K562 (cell line): Measurements from ENCODE around the gene SDCBP2. TPM values are rescaled to one million over a fixed set of nuclear protein-coding genes. Genes with fewer than 3 reads are reported as not detected.

Experiments
- ATAC-seq: fragments of 200-7000 bp; cut with Tn5 transposase; 3 replicates; pipeline ENCODE4 v1.9.1; 2020; ENCODE audit warnings: moderate library complexity
- BruUV-seq: library from RNA; stranded (reverse); fragments of 400-500 nt; replicated peaks from 2 replicates; lab custom pipeline; 2021; lab: Mats Ljungman, UMichigan
- CTCF ChIA-PET: fragments of 300-600 bp; formaldehyde crosslinking; extraction: SDS; loops from one replicate; lab custom pipeline; 2021; ENCODE audit warnings: low intra/inter-chr PET ratio; lab: Yijun Ruan, JAX
- POLR2A ChIA-PET: fragments of 300-600, 350-650 bp; sonication (Branson Sonifier 250); formaldehyde crosslinking; extraction: SDS; loops from one replicate; lab custom pipeline; 2021; ENCODE audit warnings: antibody characterized with exemption, inconsistent platforms; lab: Yijun Ruan, JAX
- DNase-seq, 4 experiments: peaks; one replicate each; pipeline versions ENCODE4 v3.0.0 to v3.0.0-alpha.2; 2011 to 2018; ENCODE audit warnings: low spot score in 3 of 4, mixed read lengths in 3 of 4; ENCODE audit errors: extremely low read depth in 1 of 4
- FAIRE-seq: peaks from 2 replicates; lab custom pipeline; 2011; peaks lifted over from hg19 to GRCh38; lab: Jason Lieb, UNC
- H2AFZ ChIP-seq: 2 replicates; pipeline ENCODE4 v1.6.0; 2011; ENCODE audit warnings: low read depth, low read length, control low read depth, inconsistent platforms
- H3K27ac ChIP-seq: fragments of 200-600 bp; 3 replicates; pipeline ENCODE4 v1.8.0; 2011; ENCODE audit warnings: low read depth, mild to moderate bottlenecking, control low read depth, inconsistent platforms, low read length, moderate library complexity, mixed read lengths; ENCODE audit errors: extremely low read depth
- H3K27me3 ChIP-seq, 2 experiments: fragments of 300-600 bp in 1 of 2; 2 replicates in 1 of 2; 3 replicates in 1 of 2; pipeline versions ENCODE4 v1.6.0 to v1.8.0; 2011; ENCODE audit warnings: inconsistent platforms in 2 of 2, low read length in 2 of 2, mild to moderate bottlenecking in 1 of 2, mixed read lengths in 1 of 2, moderate library complexity in 1 of 2; ENCODE audit not compliant: control insufficient read depth in 2 of 2, insufficient read depth in 2 of 2
- H3K36me3 ChIP-seq: fragments of 300-600 bp; 3 replicates; pipeline ENCODE4 v1.8.0; 2011; ENCODE audit warnings: mild to moderate bottlenecking, low read length, inconsistent platforms; ENCODE audit not compliant: control insufficient read depth, insufficient read depth
- H3K4me1 ChIP-seq, 2 experiments: fragments of 200-600 bp in 1 of 2; replicated peaks in 1 of 2; 2 replicates in 1 of 2; 3 replicates in 1 of 2; pipeline versions ENCODE4 v1.5.1 to v1.8.0; 2011; ENCODE audit warnings: inconsistent platforms in 2 of 2, low read length in 2 of 2, mild to moderate bottlenecking in 1 of 2, mixed read lengths in 1 of 2, moderate library complexity in 1 of 2; ENCODE audit not compliant: control insufficient read depth in 2 of 2, insufficient read depth in 2 of 2
- H3K4me2 ChIP-seq: 2 replicates; pipeline ENCODE4 v1.6.1; 2011; ENCODE audit warnings: low read length, control low read depth, inconsistent platforms, mixed read lengths; ENCODE audit not compliant: insufficient read depth
- H3K4me3 ChIP-seq: fragments of 200-600 bp; sonication (generic), shearing (Covaris generic); 2 replicates; pipeline ENCODE4 v1.5.1; 2016; ENCODE audit warnings: control low read depth, inconsistent platforms
- H3K79me2 ChIP-seq: fragments of 200-600 bp; 3 replicates; pipeline ENCODE4 v1.8.0; 2011; ENCODE audit warnings: low read length, inconsistent platforms; ENCODE audit not compliant: control insufficient read depth, insufficient read depth
- H3K9ac ChIP-seq, 2 experiments: 2 replicates each; pipeline versions ENCODE4 v1.6.0 to v1.6.1; 2011; ENCODE audit warnings: low read depth in 2 of 2, low read length in 2 of 2, control low read depth in 1 of 2, inconsistent platforms in 1 of 2, mild to moderate bottlenecking in 1 of 2, mixed read lengths in 1 of 2; ENCODE audit not compliant: insufficient read depth in 1 of 2
- H3K9me1 ChIP-seq: one replicate; pipeline ENCODE4 v1.6.0; 2011; ENCODE audit warnings: inconsistent platforms, mild to moderate bottlenecking, low read length, moderate library complexity; ENCODE audit not compliant: control insufficient read depth, insufficient read depth
- H3K9me3 ChIP-seq: replicated peaks from 2 replicates; pipeline ENCODE4 v1.5.1; 2011; ENCODE audit warnings: low read depth, low read length, inconsistent platforms; ENCODE audit not compliant: control insufficient read depth, insufficient read depth
- H4K20me1 ChIP-seq: replicated peaks from 2 replicates; pipeline ENCODE4 v1.6.1; 2011; ENCODE audit warnings: low read length, inconsistent platforms, mixed read lengths; ENCODE audit not compliant: control insufficient read depth, insufficient read depth
- CHD2 ChIP-seq: IDR thresholded peaks from 2 replicates; pipeline ENCODE4 v1.6.1; 2011; ENCODE audit warnings: low read depth, low read length
- ILK ChIP-seq: fragments of 450-650 bp; IDR thresholded peaks from 2 replicates; pipeline ENCODE4 v1.6.1; 2016; ENCODE audit warnings: missing genetic modification characterization, low read depth, mild to moderate bottlenecking, missing compliant biosample characterization, moderate library complexity, borderline replicate concordance
- NFIC ChIP-seq: fragments of 450-650 bp; IDR thresholded peaks from 2 replicates; pipeline ENCODE4 v1.6.1; 2017; ENCODE audit warnings: mild to moderate bottlenecking, inconsistent platforms
- NFYB ChIP-seq: IDR thresholded peaks from 2 replicates; pipeline ENCODE4 v1.6.1; 2011; ENCODE audit warnings: mild to moderate bottlenecking, moderate library complexity; ENCODE audit not compliant: insufficient read length; ENCODE audit errors: extremely low read depth
- PHF8 ChIP-seq: fragments of 200-600 bp; sonication (generic); IDR thresholded peaks from 2 replicates; pipeline ENCODE4 v1.6.1; 2012; ENCODE audit warnings: mixed run types, mild to moderate bottlenecking, inconsistent platforms, low read length, moderate library complexity, borderline replicate concordance
- TCF7 ChIP-seq: sonication (generic); IDR thresholded peaks from 2 replicates; pipeline ENCODE4 v1.6.1; 2016; ENCODE audit warnings: antibody characterized with exemption, borderline replicate concordance
- ZNF134 ChIP-seq: fragments of 250-450 bp; sonication (Bioruptor Pico); conservative IDR thresholded peaks from 2 replicates; pipeline ENCODE4 v1.4.0; 2020
- ZNF212 ChIP-seq: fragments of 450-650 bp; formaldehyde crosslinking; IDR thresholded peaks from 2 replicates; pipeline ENCODE4 v1.4.0; 2020; ENCODE audit warnings: mild to moderate bottlenecking
- ZNF707 ChIP-seq: fragments of 250-450 bp; sonication (Bioruptor Pico); conservative IDR thresholded peaks from 2 replicates; pipeline ENCODE4 v1.8.0; 2022; ENCODE audit warnings: inconsistent platforms, mild to moderate bottlenecking, moderate library complexity
- WGBS: fragments of 100-300 bp; shearing (Covaris generic); methylation state at CpG from one replicate; pipeline ENCODE4 v1.1.6; 2016; ENCODE audit warnings: low coverage, mixed read lengths; ENCODE audit not compliant: insufficient coverage; ENCODE audit errors: missing lambda C conversion rate; 5-methylcytosine and 5-hydroxymethylcytosine counted together
- in situ Hi-C: fragments of 300-500 bp; cut with MboI; formaldehyde crosslinking; loops from 4 replicates; pipeline ENCODE4 v1.15.0; 2018; ENCODE audit warnings: inconsistent platforms, mixed read lengths
- intact Hi-C: fragments of 100-400 bp; cut with micrococcal nuclease; formaldehyde crosslinking; loops from 2 replicates; pipeline ENCODE4 v1.14.2; 2022
- polyA plus RNA-seq, 8 experiments: library from polyadenylated mRNA; depleted of rRNA in 4 of 8; stranded (reverse) in 5 of 8; unstranded in 3 of 8; fragments of >200 nt; fragmentation: Nextera tagmentation in 2 of 8; fragmentation: Illumina TruSeq in 1 of 8; extraction: Ambion mirVana in 2 of 8; extraction: Trizol in 1 of 8; gene quantifications; 2 replicates each; pipeline versions ENCODE4 v1.2.1 to v1.2.3, GENCODE V29; 2011 to 2014; ENCODE audit warnings: inconsistent platforms in 1 of 8, missing spikeins in 1 of 8
- total RNA-seq, 7 experiments: library from RNA; depleted of rRNA in 6 of 7; stranded (reverse); fragments of >200 nt in 6 of 7; fragmentation: Illumina TruSeq in 2 of 7; extraction: Trizol in 2 of 7; gene quantifications; 2 replicates each; pipeline versions ENCODE4 v1.2.1 to v1.2.3, GENCODE V29; 2011 to 2021; ENCODE audit warnings: low replicate concordance in 1 of 7
- TF ChIP-seq, protein P1 (sequence below): sonication (generic); formaldehyde crosslinking; IDR thresholded peaks from 2 replicates; pipeline ENCODE4 v1.8.1; 2023; ENCODE audit warnings: mild to moderate bottlenecking, missing genetic modification reagents
- TF ChIP-seq, protein P2 (sequence below): fragments of 450-650 bp; formaldehyde crosslinking; IDR thresholded peaks from 2 replicates; pipeline ENCODE4 v1.4.0; 2020; ENCODE audit warnings: mild to moderate bottlenecking, moderate library complexity

Gene SDCBP2
- total and polyA plus RNA-seq, 9 of the 15 experiments (the other 6 are each of a cell fraction or from before 2014, with no cell fraction given), result 0.06 to 1.2 (median 0.80) TPM

GRCh38 chr20:1378735-1379125 is 49.8 kb upstream of the SDCBP2 start:
- TF ChIP-seq ZNF707 (CRISPR knock-in tag), result no peak
- no peak for TF ChIP-seq ZNF134 (CRISPR knock-in tag)
- TF ChIP-seq PHF8, result no peak
- no peak for TF ChIP-seq ILK (tag)
- TF ChIP-seq NFIC, result no peak
- TF ChIP-seq, protein P1, sequence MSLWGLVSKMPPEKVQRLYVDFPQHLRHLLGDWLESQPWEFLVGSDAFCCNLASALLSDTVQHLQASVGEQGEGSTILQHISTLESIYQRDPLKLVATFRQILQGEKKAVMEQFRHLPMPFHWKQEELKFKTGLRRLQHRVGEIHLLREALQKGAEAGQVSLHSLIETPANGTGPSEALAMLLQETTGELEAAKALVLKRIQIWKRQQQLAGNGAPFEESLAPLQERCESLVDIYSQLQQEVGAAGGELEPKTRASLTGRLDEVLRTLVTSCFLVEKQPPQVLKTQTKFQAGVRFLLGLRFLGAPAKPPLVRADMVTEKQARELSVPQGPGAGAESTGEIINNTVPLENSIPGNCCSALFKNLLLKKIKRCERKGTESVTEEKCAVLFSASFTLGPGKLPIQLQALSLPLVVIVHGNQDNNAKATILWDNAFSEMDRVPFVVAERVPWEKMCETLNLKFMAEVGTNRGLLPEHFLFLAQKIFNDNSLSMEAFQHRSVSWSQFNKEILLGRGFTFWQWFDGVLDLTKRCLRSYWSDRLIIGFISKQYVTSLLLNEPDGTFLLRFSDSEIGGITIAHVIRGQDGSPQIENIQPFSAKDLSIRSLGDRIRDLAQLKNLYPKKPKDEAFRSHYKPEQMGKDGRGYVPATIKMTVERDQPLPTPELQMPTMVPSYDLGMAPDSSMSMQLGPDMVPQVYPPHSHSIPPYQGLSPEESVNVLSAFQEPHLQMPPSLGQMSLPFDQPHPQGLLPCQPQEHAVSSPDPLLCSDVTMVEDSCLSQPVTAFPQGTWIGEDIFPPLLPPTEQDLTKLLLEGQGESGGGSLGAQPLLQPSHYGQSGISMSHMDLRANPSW (CRISPR knock-in tag), result no peak
- TF ChIP-seq, protein P2, sequence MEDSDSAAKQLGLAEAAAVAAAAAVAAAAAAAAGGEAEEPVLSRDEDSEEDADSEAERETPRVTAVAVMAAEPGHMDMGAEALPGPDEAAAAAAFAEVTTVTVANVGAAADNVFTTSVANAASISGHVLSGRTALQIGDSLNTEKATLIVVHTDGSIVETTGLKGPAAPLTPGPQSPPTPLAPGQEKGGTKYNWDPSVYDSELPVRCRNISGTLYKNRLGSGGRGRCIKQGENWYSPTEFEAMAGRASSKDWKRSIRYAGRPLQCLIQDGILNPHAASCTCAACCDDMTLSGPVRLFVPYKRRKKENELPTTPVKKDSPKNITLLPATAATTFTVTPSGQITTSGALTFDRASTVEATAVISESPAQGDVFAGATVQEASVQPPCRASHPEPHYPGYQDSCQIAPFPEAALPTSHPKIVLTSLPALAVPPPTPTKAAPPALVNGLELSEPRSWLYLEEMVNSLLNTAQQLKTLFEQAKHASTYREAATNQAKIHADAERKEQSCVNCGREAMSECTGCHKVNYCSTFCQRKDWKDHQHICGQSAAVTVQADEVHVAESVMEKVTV (CRISPR knock-in tag), result no peak
- TF ChIP-seq CHD2, result no peak
- no peak for TF ChIP-seq ZNF212 (CRISPR knock-in tag)
- no peak for TF ChIP-seq NFYB
- TF ChIP-seq TCF7, result no peak
- TF ChIP-seq, all 486 proteins: peak for 0
- H3K9ac ChIP-seq, result no peak overlapping the region
- ATAC-seq, result no peak
- no peaks in the 10 kb centered on the region for H3K27me3 ChIP-seq
- H2AFZ ChIP-seq, result no peak overlapping the region
- no peak overlapping the region for H3K4me3 ChIP-seq
- ChIA-PET CTCF (no interaction called here), POLR2A (no interaction called here)
- H3K79me2 ChIP-seq, result peaks cover 93% of the 10 kb centered on the region
- intact Hi-C loops, result no loop called here
- in situ Hi-C loops, result no loop called here
- no peak overlapping the region for H3K27ac ChIP-seq
- H3K36me3 ChIP-seq, result peaks cover 49% of the 10 kb centered on the region; the same call in 2 of the 3 replicates
- peaks cover 4% of the 10 kb centered on the region for H3K9me1 ChIP-seq
- peaks cover 0 to 47% of the 10 kb centered on the region in 2 experiments; a peak in 3 of 5 replicates for H3K4me1 ChIP-seq
- no peaks in the 10 kb centered on the region for H3K9me3 ChIP-seq
- peaks cover 53% of the 10 kb centered on the region for H4K20me1 ChIP-seq
- FAIRE-seq, result no peak
- no TSS peak for BruUV-seq
- no peak for DNase-seq
- 81% methylated on average over 5 of the region's 6 CpGs for WGBS
- no peak overlapping the region for H3K4me2 ChIP-seq
